ENCODE measurements around the gene MAGOHB. TPM values are rescaled to one million over a fixed set of nuclear protein-coding genes. Genes with fewer than 3 reads are reported as not detected.
"Not testable (repeated sequence)": the region's sequence is repeated elsewhere in the genome, so short reads cannot be mapped to it uniquely, and the experiment has no call there.

MAGOHB gene
- total RNA-seq, 1 donor from 2014 or later = 11.9 TPM

DNA sequence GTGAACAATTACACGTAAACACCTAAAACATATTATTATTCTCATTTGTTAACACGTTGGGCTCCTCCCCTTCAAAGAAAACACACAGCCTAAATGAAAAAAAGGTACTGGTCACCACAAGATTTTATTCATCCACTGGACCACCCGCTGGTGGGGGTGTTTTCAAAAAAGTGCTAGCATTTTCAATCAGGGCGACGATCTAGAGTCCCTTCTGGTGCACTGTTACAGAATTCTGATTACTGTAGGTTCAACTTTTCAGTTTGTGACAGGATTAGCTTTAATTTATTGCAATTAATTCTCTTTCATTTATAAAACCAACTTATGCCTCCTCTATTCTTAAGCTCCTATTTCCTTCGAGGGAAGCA lies 443 bp downstream of the MAGOHB start:
- no peak for DNase-seq (ENCODE audit: low spot score)

DNA sequence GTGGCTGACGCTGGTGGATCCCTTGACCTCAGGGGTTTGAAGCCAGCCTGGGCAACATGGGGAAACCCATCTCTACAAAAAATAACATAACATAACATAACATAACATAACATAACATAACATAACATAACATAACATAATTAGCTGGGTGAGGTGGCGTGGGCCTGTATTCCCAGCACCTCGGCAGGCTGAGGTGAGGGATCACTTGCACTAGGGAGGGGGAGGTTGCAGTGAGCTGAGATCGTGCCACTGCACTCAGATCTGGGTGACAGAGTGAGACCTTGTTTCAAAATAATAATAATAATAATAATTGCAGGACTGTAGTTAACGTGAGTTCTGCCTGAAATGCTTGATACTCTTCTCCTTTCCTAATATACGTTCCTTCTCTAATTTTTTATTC lies 1.3 kb downstream of the MAGOHB start:
- DNase-seq (ENCODE audit: low spot score) = no peak

DNA sequence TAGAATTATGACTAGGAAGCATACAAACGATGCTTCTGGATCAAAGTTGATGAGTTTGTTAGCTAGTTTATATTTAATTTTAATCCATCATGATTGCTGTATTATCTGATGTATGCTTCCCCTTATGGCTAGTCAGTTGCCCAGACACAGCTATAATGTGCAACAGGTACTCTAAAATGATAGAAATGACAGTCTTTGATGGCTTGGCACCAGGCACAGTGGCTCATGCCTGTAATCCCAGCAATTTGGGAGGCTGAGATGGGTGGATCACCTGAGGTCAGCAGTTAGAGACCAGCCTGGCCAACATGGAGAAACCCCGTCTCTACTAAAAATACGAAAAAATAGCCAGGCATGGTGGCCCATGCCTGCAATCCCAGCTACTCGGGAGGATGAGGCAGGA lies 2.2 kb downstream of the MAGOHB start:
- not testable (repeated sequence) for DNase-seq (ENCODE audit: low spot score)

DNA sequence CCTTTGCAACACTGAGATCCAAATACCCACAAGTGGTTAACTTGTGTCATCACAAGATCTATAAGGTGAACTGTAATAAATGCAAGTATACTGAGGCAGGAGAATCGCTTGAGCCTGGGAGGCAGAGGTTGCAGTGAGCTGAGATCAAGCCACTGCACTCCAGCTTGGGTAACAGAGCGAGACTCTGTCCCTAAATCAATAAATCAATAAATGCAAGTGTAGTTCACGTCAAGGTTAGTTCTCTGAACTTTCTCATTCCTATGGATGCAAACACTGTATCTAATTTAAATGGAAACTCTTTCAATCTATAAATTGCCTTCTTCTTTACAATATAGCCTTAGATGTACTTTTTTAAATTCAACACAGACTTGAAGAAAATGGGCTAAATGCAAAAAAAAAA lies 3.2 kb downstream of the MAGOHB start:
- DNase-seq (ENCODE audit: low spot score) = no peak

DNA sequence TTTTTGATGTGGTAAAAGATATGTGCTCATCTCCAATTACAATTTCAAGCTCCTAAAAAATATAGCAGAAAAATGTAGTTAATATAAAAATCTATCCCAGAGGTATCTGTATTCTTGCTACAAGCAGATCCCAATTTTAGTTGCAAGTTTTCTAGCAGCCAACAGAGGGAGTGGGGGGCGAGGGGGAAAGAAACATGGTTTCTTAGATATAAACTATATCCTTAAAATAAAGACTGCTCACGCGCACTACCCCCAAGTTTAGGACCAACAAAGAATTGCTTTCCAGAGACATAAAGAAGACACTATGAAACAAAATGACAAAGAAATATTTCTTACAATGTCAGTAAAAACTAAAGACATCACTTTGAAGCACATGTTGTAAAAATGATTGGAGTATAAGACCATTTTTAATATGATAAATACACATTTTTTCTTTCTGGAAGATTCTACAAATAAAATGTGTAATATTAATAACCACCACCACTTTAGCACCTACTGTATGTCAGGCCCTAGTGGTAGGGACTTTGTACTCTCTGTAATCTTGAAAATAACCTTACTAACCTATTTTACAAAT lies 5.4 kb downstream of the MAGOHB start:
- no peak for DNase-seq (ENCODE audit: low spot score)

DNA sequence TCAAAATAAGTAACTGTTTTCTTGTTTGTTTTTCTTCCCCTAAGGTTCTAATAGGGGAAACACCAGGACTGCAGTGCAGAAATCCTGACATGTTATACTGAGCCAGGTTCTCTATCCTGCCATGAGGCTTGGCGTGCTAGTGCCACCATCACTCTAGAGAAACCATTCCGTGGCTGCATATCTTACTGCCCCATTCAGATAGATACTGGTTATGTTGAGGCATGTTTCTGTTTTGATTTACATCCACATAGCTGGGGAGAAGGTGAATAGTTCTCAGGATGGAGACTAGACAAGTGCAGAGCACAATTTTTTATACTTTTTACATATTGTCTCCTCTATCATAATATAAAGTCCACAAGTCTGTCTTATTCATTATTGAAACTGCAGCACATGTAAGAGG lies 11.5 kb downstream of the MAGOHB start:
- no peak for DNase-seq (ENCODE audit: low spot score)

DNA sequence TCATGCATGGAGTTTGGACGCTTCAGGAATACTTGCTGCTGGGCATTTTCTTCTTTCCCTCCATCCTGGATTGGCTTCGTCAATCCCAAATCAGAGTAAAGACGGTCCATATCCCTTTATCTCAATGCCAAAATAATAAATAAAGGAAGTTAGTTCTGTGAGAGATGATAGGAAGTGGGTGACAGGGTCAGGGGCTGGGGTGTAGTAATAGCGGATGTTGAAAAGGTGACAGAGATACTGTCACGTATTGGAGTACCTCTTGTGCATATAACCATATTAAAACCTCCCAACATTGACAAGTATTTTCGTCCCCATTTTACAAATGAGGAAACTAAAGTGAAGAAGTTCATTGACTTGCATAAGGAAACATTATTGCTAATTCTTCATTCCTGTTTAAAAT lies 12.4 kb downstream of the MAGOHB start:
- no peak for DNase-seq (ENCODE audit: low spot score)

DNA sequence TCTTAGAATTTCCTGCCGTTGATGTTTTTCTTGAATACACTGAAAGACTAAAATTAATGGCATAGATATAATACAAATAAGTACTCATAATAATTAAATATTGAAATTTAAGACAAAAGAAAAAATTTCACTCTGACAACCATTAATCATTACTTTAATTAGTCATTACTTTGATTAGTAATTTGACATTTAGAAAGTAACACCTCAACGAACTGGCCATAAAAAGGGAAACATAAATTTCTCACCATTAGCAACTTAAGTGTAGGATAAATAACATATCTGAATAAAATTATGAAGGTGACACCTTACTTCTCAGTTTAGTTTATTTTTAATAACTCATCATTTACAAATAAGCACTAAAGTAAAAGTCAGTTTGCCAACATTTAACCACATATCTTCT lies 17.5 kb downstream of the MAGOHB start:
- no peak for DNase-seq (ENCODE audit: low spot score)

DNA sequence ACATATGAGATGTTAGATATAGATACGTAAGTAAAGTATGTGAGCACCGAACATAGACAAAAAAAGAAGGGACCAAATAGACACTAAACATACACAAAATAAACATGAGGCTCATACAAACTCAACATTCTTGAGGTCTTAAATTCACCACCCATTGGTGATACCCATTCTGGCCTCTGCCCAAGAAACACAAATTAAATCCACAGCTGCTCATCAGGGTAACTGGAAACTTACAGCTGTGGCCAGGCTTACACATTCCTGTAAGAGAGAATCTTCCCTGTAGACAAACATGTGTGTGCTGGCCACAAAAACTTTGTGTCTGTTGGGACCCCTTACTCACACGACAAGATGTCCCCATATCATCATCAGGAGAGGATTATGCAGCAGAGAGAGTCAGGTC lies 22.4 kb downstream of the MAGOHB start:
- no peak for DNase-seq (ENCODE audit: low spot score)

DNA sequence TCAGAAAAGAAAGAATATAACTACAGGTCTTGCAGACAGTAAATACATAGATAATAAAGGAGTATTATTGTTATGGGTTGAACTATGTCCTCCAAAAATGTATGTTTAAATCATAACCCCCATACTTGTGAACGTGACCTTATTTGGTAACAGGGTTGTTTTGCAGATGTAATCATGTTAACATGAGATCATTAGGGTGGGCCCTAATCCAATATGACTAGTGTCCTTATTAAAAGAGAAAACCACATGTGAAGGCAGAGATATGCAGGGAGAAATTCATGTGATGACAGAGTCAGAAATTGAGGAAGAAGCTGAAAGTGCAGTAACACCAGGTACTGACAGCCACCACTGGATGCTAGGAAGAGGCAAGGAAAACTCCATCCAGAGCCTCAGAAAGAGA lies 29.0 kb downstream of the MAGOHB start:
- no peak for DNase-seq (ENCODE audit: low spot score)

DNA sequence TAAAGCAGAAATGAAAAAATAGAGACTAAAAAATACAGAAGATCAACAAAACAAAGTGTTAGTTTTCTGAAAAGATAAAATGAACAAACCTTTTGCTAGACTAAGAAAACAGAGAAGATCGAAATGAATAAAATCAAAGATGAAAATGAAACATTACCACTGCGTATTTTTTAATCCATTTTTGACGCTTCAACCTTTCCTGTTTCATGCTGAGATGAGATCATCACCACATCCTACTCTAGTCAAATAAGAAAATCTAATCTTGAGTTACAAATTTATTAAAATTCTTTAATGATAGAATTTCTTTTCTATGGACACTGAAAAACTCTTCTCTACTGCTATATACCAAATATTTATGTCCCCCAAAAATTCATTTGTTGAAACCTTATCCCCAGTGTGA lies 30.7 kb downstream of the MAGOHB start:
- no peak for DNase-seq (ENCODE audit: low spot score)

DNA sequence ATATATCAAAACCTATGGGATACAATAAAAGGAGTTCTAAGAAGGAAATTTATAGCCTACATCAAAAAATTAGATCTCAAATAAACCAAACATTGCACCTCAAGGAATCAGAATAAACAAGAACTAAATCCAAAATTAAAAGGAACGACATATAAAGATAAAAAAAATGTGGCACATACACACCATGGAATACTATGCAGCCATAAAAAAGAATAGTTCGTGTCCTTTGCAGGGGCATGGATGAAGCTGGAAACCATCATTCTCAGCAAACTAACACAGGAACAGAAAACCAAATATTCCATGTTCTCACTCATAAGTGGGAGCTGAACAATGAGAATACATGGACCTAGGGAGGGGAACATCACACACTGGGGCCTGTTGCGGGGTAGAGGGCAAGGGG lies 31.3 kb downstream of the MAGOHB start:
- DNase-seq (ENCODE audit: low spot score) = not testable (repeated sequence)

DNA sequence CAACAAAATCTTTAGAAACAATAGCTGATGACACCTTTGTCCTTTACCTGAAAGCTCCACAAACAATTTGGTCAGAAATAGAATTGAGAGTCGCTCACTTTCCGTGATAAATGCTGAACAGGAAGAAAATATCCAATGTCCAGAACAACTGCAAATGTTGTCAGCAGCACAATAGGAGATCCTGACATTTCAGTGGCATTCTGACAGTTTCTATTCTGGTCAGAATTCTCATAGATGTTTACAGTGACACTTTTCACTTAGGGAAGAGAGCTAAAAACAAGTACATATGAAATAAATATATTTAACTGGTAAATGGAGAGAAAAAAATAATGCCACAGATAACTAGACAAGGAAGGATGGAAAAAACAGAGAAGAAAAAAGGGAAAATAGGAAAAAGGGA lies 39.1 kb downstream of the MAGOHB start:
- no peak for DNase-seq (ENCODE audit: low spot score)

DNA sequence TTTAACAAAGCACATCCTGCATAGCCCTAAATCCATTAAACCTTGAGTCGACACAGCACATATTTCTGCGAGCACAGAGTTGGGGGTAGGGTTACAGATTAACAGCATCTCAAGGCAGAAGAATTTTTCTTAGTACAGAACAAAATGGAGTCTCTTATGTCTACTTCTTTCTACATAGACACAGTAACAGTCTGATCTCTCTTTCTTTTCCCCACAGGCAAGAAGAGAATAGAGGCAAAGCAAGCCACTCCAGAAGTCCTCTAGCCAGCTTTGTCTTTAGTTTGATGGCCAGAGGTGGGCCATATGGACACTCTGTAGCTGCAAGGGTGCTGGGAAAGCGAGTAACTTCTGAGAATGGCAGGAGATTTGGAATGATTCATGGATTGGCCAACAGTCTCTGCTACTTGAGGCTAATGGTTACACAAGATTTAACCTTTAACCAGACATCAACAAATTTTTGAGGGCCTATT lies 41.4 kb downstream of the MAGOHB start:
- DNase-seq (ENCODE audit: low spot score) = not testable (repeated sequence)

DNA sequence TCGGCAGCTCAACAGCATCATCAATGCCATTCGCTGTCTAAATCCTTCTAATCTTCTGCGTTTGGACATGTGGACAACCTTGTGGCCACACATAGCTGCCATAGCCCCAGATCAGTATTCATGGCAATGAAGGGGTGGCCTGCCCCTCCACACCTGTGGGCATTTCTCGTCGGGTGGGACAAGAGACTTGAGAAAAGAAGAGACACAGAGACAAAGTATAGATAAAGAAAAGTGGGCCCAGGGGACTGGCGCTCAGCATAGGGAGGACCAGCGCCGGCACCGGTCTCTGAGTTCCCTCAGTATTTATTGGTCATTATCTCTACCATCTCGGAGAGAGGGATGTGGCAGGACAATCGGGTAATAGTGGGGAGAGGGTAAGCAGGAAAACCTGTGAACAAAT lies 42.3 kb downstream of the MAGOHB start:
- no peak for DNase-seq (ENCODE audit: low spot score)

DNA sequence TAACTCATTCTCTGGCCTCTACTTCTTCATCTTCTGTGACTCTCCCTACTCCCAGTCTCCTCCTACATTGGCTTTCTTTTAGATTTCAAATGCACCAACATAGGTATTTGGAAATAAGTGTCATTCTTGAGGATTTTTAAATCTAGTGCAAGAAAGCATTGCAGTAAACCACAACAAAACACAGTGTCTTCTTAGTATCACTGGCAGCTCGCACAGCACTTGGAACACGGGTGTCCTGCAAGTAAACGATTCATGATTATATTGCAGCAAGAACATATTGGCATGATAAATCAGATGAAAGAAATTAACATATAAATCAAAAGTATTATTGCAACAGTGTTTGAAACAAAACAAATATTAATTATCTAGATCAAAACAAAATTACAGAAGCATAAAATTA lies 45.6 kb downstream of the MAGOHB start:
- DNase-seq (ENCODE audit: low spot score) = no peak

DNA sequence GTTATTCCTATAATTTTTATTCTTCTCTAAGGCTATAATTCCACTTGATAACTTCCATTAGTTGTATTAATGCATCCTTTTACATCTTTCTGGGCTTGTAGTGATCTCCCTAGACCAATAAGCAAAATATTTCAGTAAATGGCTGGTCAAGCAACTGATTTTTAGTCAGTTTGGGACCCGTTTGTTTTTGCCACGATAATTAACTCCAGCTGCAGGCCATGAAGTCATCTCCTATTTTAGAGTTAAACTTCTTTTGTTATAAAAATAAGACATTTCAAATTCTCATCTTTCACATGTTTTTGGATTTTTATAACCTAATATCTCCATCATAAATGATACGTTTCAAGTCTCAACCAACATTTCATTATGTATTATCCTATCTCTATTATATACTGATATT lies 49.4 kb downstream of the MAGOHB start:
- DNase-seq (ENCODE audit: low spot score) = no peak

DNA sequence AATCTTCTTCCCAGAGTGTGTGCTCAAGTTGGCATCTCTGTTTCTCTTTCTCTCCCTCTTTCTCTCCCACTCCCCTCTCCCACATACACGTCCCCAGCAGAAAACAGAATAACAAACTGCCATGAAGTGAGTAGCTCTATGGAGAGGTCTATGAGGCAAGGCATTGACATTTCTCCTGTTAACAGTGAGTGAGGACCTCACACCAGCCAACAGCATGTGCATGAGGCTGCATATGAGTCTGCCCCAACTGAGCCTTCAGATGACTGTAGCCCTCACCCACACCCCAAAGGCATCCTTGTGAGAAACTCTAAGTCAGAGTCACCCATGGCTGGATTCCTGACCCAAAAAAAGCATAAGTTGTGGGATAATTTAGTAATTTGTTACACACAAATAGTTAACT lies 50.4 kb downstream of the MAGOHB start:
- DNase-seq (ENCODE audit: low spot score) = no peak

DNA sequence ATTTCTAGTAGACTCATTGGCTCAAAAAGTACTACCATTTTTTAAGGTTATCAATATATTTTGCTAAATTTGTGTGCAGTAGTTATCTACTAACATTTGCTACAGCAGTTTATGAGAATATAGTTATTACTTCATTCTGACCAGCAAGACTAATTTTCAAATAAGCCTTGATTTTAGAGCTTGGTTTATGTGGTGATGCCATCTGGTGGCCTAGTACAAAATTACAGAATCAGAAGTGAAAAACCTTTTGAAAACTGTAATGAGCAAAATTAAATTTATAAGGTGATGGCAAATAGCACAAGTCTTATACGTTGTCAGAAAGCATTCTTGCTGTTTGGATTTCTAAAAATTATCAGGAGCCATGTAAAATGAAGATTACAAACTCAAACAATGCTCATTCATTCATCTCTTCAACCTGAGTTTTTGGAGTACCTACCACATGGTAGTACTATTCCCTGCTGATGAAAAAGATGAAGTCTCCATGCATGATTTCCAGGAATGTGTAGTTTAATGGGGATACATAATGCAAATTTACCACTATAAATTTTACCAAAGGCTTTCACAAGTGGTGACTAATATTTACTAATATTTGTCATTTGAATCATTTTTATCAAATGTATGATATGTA lies 51.0 kb downstream of the MAGOHB start:
- DNase-seq (ENCODE audit: low spot score) = peak; percentile 36

DNA sequence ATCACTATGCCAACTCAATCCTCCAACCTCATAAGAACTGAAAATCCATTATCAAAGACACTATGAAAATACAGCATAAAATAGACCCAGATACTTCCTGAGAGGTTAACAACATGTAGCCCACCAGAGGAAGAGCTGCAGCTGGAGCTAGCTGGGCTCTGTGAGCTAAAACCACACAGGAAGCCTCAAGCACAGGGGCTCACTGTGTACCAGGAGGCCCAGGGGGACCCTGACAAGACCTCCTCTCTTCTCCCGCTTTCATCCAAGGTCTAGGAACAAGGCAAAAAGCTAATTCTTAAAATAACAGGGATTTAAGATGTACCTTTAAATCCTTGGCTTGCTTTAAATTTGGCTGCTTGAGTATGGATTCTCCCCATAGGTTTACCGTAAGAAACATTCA lies 54.2 kb downstream of the MAGOHB start:
- no peak for DNase-seq (ENCODE audit: low spot score)

DNA sequence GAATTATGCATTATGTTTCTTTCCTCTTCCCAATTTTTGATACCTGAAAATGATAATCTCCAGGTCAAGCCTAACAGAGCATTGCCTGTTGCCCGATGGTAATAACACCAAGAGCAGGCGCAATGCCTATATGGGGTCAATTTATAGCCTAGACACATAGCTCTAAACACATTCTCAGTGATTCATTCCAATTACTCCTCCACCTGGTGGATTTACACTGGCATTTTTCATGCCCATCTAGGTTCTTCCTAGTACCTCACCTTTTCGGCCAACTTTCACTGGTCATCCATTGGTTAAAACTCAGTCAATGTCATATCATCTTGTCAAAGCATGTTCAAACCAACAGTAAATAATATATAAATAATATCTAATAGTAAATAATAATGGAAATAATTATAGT lies 54.6 kb downstream of the MAGOHB start:
- no peak for DNase-seq (ENCODE audit: low spot score)

DNA sequence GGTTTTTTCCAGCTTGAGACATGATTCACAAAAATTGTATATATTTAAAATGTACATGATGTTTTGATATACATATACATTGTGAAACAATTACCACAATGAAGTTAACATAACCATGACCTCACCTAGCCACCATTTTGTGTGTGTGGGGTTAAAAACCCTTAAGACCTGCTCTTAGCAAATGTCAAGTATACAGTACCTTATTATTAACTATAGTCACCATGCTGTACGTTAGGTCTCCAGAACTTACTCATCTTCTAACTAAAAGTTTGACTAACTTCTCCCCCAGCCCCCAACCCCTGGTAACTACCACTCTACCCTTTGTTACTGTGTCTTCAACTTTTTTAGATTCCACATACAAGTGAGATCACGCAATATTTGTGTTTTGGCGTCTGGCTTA lies 55.1 kb downstream of the MAGOHB start:
- DNase-seq (ENCODE audit: low spot score) = no peak

DNA sequence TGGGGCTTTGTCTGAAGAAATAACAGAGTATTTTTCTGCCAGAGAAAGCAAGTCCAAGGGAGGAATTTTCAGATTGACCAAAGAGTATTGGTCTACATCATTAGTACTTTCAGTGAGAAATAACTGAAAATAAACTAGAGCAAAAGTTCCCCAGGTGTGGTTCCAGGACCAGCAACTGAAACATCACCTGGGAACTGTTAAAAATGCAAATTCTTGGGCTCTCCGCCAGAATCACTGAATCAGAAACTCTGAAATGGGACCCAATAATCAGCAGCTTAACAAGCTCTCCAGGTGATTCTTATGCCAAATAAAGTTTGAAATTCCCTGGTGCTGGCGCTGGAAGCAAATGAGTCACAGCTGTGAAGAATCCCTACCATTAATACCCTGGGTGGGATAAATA lies 55.6 kb downstream of the MAGOHB start:
- DNase-seq (ENCODE audit: low spot score) = no peak

DNA sequence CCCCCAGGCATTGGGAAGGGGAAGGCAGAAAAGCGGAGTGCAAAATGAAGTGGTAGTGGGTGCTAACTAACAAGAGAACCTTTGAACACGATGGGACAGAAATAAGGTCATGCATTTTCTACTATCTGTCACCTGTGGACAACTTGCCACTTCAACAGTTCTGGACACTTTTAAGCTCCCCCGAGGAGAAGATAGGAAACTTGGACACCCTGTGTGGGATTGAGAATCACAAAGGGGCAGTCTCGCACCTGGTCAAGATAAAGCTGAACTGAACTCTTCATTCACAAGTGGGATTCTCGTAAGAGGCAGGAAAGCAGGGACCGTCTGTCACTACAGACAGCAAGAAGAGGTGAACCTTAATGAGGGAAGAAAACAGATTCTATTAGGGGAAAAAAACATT lies 56.1 kb downstream of the MAGOHB start:
- no peak for DNase-seq (ENCODE audit: low spot score)

All from mucosa of gallbladder (tissue), 1 donor.